Thoracic aorta (tissue), 2 donors: ENCODE measurements around the gene M1AP. TPM values are rescaled to one million over a fixed set of nuclear protein-coding genes. Genes with fewer than 3 reads are reported as not detected.

ENCODE experiments used
- ATAC-seq: fragments of 150-250 bp; one replicate; pipeline ENCODE4 v1.8.0; 2017; ENCODE audit warnings: low read depth; ENCODE audit not compliant: insufficient number of reproducible peaks, low FRiP score
- DNase-seq: peaks from one replicate; pipeline ENCODE4 v3.0.0-alpha.2; 2020; ENCODE audit warnings: low spot score
- H3K27ac ChIP-seq, 2 donors: fragments of 200-600 bp; sonication (generic); 1 replicate in 1 of 2; 2 replicates in 1 of 2; pipeline ENCODE4 v1.5.1; 2016; ENCODE audit warnings: mild to moderate bottlenecking in 2 of 2, moderate library complexity in 2 of 2
- H3K27me3 ChIP-seq: fragments of 200-600 bp; sonication (generic); replicated peaks from 2 replicates; pipeline ENCODE4 v1.6.0; 2016; ENCODE audit warnings: mild to moderate bottlenecking; ENCODE audit not compliant: insufficient read depth
- H3K36me3 ChIP-seq: fragments of 200-600 bp; sonication (generic); one replicate; pipeline ENCODE4 v1.5.1; 2016
- H3K4me1 ChIP-seq, 2 donors: fragments of 200-600 bp; sonication (generic); 1 replicate in 1 of 2; 2 replicates in 1 of 2; pipeline versions ENCODE4 v1.5.1 to v1.6.0; 2016; ENCODE audit warnings: low read depth in 2 of 2, mild to moderate bottlenecking in 1 of 2; ENCODE audit not compliant: control insufficient read depth in 1 of 2
- H3K4me3 ChIP-seq: fragments of 200-600 bp; sonication (generic); 2 replicates; pipeline ENCODE4 v1.5.1; 2016; ENCODE audit warnings: mild to moderate bottlenecking
- H3K9me3 ChIP-seq: fragments of 200-600 bp; sonication (generic); 2 replicates; pipeline ENCODE4 v1.5.1; 2016
- CTCF ChIP-seq: fragments of 200-600 bp; sonication (generic); IDR thresholded peaks from one replicate; pipeline ENCODE4 v1.5.1; 2019; ENCODE audit warnings: antibody characterized with exemption
- total RNA-seq, 2 donors: library from RNA; depleted of rRNA; stranded (reverse); fragments of >200 nt; gene quantifications; one replicate each; pipeline versions ENCODE4 v1.1.0 to v1.2.3, GENCODE V29; 2016

The M1AP gene
- total RNA-seq, 2 donors from 2014 or later = 4.5 TPM; not detected in 1

- peaks cover 7 to 29% of the 10 kb centered on the region in 2 donors for H3K4me1 ChIP-seq
- DNase-seq = no peak
- peak overlapping the region; percentile 82 for H3K4me3 ChIP-seq
These were observed 95.9 kb downstream of the M1AP start for GRCh38 chr2:74551942-74552913.

DNA sequence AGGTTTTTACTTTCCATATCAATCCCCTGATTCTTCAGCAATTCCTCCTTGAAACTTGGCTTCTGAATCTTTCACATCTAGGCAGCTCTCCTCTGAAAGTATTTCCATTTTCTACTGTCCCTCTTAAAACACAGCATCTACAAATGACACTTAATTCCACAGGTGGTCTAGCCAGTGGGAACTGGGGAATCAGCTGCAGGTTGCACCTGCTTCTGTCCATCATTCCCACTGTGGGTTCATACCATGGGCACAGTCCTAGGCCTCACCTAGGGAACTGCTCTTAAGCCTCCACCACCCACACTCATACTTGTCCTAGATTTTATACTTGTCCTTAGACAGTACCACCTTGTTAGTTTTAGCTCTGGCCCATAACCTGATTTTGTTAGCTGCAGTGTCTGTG lies 96.6 kb downstream of the M1AP start:
- DNase-seq = no peak
- Histone ChIP-seq H3K9me3 (no peaks in the 10 kb centered on the region), H3K27me3 (no peaks in the 10 kb centered on the region), H3K4me3 (no peak overlapping the region), H3K36me3 (peaks cover 3% of the 10 kb centered on the region), H3K4me1 (peaks cover 7 to 29% of the 10 kb centered on the region in 2 donors), H3K27ac (no peak overlapping the region)
- no peak for ATAC-seq
- TF ChIP-seq CTCF = no peak

More at GRCh38 chr2:74551942-74552913, 95.9 kb downstream of the M1AP start:
- peaks cover 4% of the 10 kb centered on the region for H3K36me3 ChIP-seq
- TF ChIP-seq CTCF = no peak
- ATAC-seq = no peak
- H3K9me3 ChIP-seq = no peaks in the 10 kb centered on the region
- H3K27me3 ChIP-seq = no peaks in the 10 kb centered on the region
- H3K27ac ChIP-seq = no peak overlapping the region

GRCh38 chr2:74550231-74550630 lies 97.9 kb downstream of the M1AP start:
- TF ChIP-seq CTCF = no peak
- Histone ChIP-seq H3K4me1 (peaks cover 7 to 29% of the 10 kb centered on the region in 2 donors), H3K36me3 (no peaks in the 10 kb centered on the region), H3K9me3 (no peaks in the 10 kb centered on the region), H3K4me3 (no peak overlapping the region), H3K27ac (no peak overlapping the region), H3K27me3 (no peaks in the 10 kb centered on the region)
- no peak for ATAC-seq
- no peak for DNase-seq

DNA sequence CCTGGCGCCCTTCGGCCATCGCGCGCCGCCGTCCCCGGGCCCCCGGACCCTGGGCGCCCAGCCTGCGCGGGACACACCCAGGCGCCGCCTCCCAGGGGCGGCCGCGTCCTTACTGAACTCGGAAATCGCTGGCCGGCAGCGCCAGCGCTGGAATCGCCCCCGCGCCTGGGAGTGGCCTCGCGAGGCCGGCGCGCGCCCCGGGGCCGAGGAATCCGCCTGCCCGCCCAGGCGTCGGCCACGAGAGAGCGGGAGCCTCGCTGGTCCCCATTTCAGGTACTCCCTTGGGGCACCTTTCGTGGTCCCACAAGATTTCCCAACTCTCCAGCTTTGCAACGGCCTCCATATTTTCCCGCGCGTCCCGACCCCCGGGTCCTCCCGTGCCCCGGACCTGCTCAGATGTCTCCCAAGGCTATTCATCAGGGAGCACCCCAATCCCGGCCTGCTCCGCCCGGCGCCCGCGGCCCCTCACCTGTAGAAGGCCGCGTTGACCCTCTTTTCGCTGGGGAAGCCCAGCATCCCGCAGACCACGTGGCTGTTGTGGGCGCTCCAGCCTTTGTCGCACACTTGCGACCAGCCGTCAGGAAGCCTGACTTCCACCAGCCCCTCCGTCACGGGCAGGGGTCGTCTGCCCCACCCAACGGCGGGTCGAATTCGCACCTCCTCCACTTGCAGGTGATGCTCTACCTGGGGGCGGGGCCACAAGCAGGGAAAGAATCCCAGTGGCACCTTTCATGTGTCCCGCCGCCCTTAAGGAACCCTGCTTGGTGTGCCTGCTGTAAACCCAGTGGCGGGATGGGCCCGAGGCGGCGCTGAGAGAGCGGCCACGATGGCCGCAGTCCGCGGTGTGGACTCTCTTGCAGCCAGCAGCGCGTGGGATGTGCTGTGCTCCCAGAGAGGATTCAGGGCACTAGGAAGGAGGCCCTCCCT lies 99.0 kb downstream of the M1AP start:
- H3K27me3 ChIP-seq = no peaks in the 10 kb centered on the region
- no peak for ATAC-seq
- H3K27ac ChIP-seq = peak overlapping the region in 1 of 2 donors; percentile 41
- H3K36me3 ChIP-seq = no peaks in the 10 kb centered on the region
- TF ChIP-seq CTCF = no peak
- H3K9me3 ChIP-seq = no peaks in the 10 kb centered on the region
- peaks cover 7 to 29% of the 10 kb centered on the region in 2 donors for H3K4me1 ChIP-seq
- peak overlapping the region; percentile 88 for H3K4me3 ChIP-seq
- no peak for DNase-seq
